Activated CD4-positive, alpha-beta T cell treated with anti-CD3 and anti-CD28 coated beads, Interleukin-2, amount 50 U/mL, for 24 hours (primary cell): ENCODE measurements around the gene OR14C36.
"Not testable (repeated sequence)": the region's sequence is repeated elsewhere in the genome, so short reads cannot be mapped to it uniquely, and the experiment has no call there.

Experiments
- DNase-seq, 2 donors: peaks; one replicate each; pipeline ENCODE4 v3.0.0-alpha.2; 2020; ENCODE audit warnings: low read depth in 1 of 2, low spot score in 1 of 2

Gene OR14C36

GRCh38 chr1:248348475-248348874 lies at the start of gene OR14C36:
Gene OR14C36 (plus strand): TSS chr1:248348775. CDS start chr1:248348775, 0 bp downstream.
- DNase-seq = no peak

GRCh38 chr1:248303324-248303723 lies 45.3 kb upstream of the OR14C36 start, which contains the start of gene OR2T12:
Gene OR2T12 (minus strand): TSS chr1:248303424. CDS start chr1:248295578, 7,846 bp downstream.
- DNase-seq = no peak

GRCh38 chr1:248305672-248306071 lies 42.9 kb upstream of the OR14C36 start:
- DNase-seq = not testable (repeated sequence)

- DNase-seq = no peak
Measured at GRCh38 chr1:248306103-248306502, 42.5 kb upstream of the OR14C36 start.

GRCh38 chr1:248306740-248307139 lies 41.8 kb upstream of the OR14C36 start:
- DNase-seq = not testable (repeated sequence)

- no peak for DNase-seq
Measured at GRCh38 chr1:248316796-248317195, 31.8 kb upstream of the OR14C36 start.

- DNase-seq = no peak
Measured at GRCh38 chr1:248324468-248324867, 24.1 kb upstream of the OR14C36 start, which contains the start of gene OR2M7. Gene OR2M7 (minus strand): TSS chr1:248324568. CDS start chr1:248324568, 0 bp downstream.

- no peak for DNase-seq
Measured at GRCh38 chr1:248343451-248343850, 5.1 kb upstream of the OR14C36 start.

GRCh38 chr1:248359415-248359814 lies 10.8 kb downstream of the OR14C36 start:
- DNase-seq = no peak

- no peak for DNase-seq
Measured at GRCh38 chr1:248361121-248361715, 12.6 kb downstream of the OR14C36 start, which contains the start of gene OR2T4. Gene OR2T4 (plus strand): TSS chr1:248361665. CDS start chr1:248361665, 0 bp downstream.

- no peak for DNase-seq
Measured at GRCh38 chr1:248366609-248367008, 18.0 kb downstream of the OR14C36 start.

GRCh38 chr1:248372394-248372793 lies 23.8 kb downstream of the OR14C36 start:
- no peak for DNase-seq

GRCh38 chr1:248373761-248374160 lies 25.2 kb downstream of the OR14C36 start:
- DNase-seq = no peak

GRCh38 chr1:248375446-248375845 lies 26.9 kb downstream of the OR14C36 start, which contains the start of gene OR2T6:
Gene OR2T6 (plus strand): TSS chr1:248375746. CDS start chr1:248387609, 11,863 bp downstream.
- no peak for DNase-seq

GRCh38 chr1:248376916-248377315 lies 28.3 kb downstream of the OR14C36 start:
- no peak for DNase-seq

GRCh38 chr1:248380854-248381253 lies 32.3 kb downstream of the OR14C36 start:
- DNase-seq = no peak

- DNase-seq = no peak
Measured at GRCh38 chr1:248388426-248388825, 39.9 kb downstream of the OR14C36 start.

- no peak for DNase-seq
Measured at GRCh38 chr1:248393050-248393449, 44.5 kb downstream of the OR14C36 start.
